WTC11 (cell line): ENCODE data around the gene EXD3. TPM values are rescaled to one million over a fixed set of nuclear protein-coding genes. Genes with fewer than 3 reads are reported as not detected.
A peak's percentile ranks its signal among the peaks of the same experiment; 100 is the strongest.

Experiments used
- ATAC-seq: fragments of 200-7000 bp; cut with Tn5 transposase; 2 replicates; pipeline ENCODE4 v1.10.0; 2021; ENCODE audit warnings: mild to moderate bottlenecking, moderate library complexity
- CTCF ChIA-PET: fragments of 300-600 bp; sonication (Branson Sonifier 250); formaldehyde crosslinking; loops from one replicate; lab custom pipeline; 2021; ENCODE audit warnings: antibody characterized with exemption; lab: Charles Lee
- POLR2A ChIA-PET: fragments of 350-600 bp; sonication (Branson Sonifier 250); formaldehyde crosslinking; loops from one replicate; lab custom pipeline; 2021; ENCODE audit warnings: antibody characterized with exemption; lab: Charles Lee
- DNase-seq: peaks from one replicate; pipeline ENCODE4 v3.0.0; 2021; ENCODE audit warnings: low spot score
- H3K27ac Mint-ChIP-seq: 2 replicates; pipeline ENCODE4 v1.8.0; 2021; ENCODE audit warnings: mixed read lengths
- H3K27me3 Mint-ChIP-seq: 2 replicates; pipeline ENCODE4 v1.8.0; 2021; ENCODE audit warnings: low read depth, mild to moderate bottlenecking, moderate library complexity, mixed read lengths
- H3K36me3 Mint-ChIP-seq: 2 replicates; pipeline ENCODE4 v1.8.0; 2021; ENCODE audit warnings: mixed read lengths
- H3K4me1 Mint-ChIP-seq: 2 replicates; pipeline ENCODE4 v1.8.0; 2022; ENCODE audit warnings: mixed read lengths
- H3K4me3 Mint-ChIP-seq: 2 replicates; pipeline ENCODE4 v1.8.0; 2021; ENCODE audit warnings: mild to moderate bottlenecking, moderate library complexity, mixed read lengths
- H3K9me3 Mint-ChIP-seq: 2 replicates; pipeline ENCODE4 v1.8.0; 2021; ENCODE audit warnings: mixed read lengths
- CREB1 ChIP-seq: sonication (generic); formaldehyde crosslinking; IDR thresholded peaks from 2 replicates; pipeline ENCODE4 v1.8.0; 2023; ENCODE audit warnings: mild to moderate bottlenecking, missing genetic modification reagents
- ETV6 ChIP-seq: sonication (generic); formaldehyde crosslinking; IDR thresholded peaks from 2 replicates; pipeline ENCODE4 v1.8.1; 2022; ENCODE audit warnings: mild to moderate bottlenecking, missing genetic modification reagents
- FOXJ3 ChIP-seq: sonication (generic); formaldehyde crosslinking; IDR thresholded peaks from 2 replicates; pipeline ENCODE4 v1.9.0; 2021; ENCODE audit warnings: missing genetic modification reagents, mild to moderate bottlenecking, borderline replicate concordance
- FOXK1 ChIP-seq: sonication (generic); formaldehyde crosslinking; IDR thresholded peaks from 2 replicates; pipeline ENCODE4 v1.8.0; 2022; ENCODE audit warnings: mild to moderate bottlenecking, moderate library complexity, missing genetic modification reagents
- GABPB1 ChIP-seq: sonication (generic); formaldehyde crosslinking; IDR thresholded peaks from 2 replicates; pipeline ENCODE4 v1.8.1; 2023; ENCODE audit warnings: mild to moderate bottlenecking, missing genetic modification reagents
- OVOL2 ChIP-seq: fragments of 250-450 bp; sonication (Bioruptor Pico); IDR thresholded peaks from 2 replicates; pipeline ENCODE4 v1.9.0; 2021; ENCODE audit warnings: mild to moderate bottlenecking, borderline replicate concordance
- PRRX2 ChIP-seq: fragments of 250-450 bp; sonication (Bioruptor Pico); IDR thresholded peaks from 2 replicates; pipeline ENCODE4 v1.8.0; 2021; ENCODE audit warnings: mild to moderate bottlenecking
- TEAD4 ChIP-seq: sonication (generic); formaldehyde crosslinking; IDR thresholded peaks from 2 replicates; pipeline ENCODE4 v1.8.0; 2022; ENCODE audit warnings: mild to moderate bottlenecking, missing genetic modification reagents
- TP53 ChIP-seq: sonication (generic); formaldehyde crosslinking; IDR thresholded peaks from 2 replicates; pipeline ENCODE4 v1.8.1; 2023; ENCODE audit warnings: mild to moderate bottlenecking, missing genetic modification reagents
- ZNF138 ChIP-seq: sonication (generic); formaldehyde crosslinking; conservative IDR thresholded peaks from 2 replicates; pipeline ENCODE4 v1.8.1; 2022; ENCODE audit warnings: mild to moderate bottlenecking, moderate library complexity, missing genetic modification reagents
- ZNF232 ChIP-seq: sonication (generic); formaldehyde crosslinking; IDR thresholded peaks from 2 replicates; pipeline ENCODE4 v1.8.0; 2022; ENCODE audit warnings: mild to moderate bottlenecking, missing genetic modification reagents
- ZNF396 ChIP-seq: fragments of 250-450 bp; sonication (Bioruptor Pico); IDR thresholded peaks from 2 replicates; pipeline ENCODE4 v1.8.0; 2021; ENCODE audit warnings: mild to moderate bottlenecking, moderate library complexity, borderline replicate concordance
- total RNA-seq: library from RNA; stranded (reverse); gene quantifications from 3 replicates; pipeline ENCODE4 v1.2.3, GENCODE V29; 2021
- TF ChIP-seq, protein P1 (sequence below): sonication (generic); formaldehyde crosslinking; IDR thresholded peaks from 2 replicates; pipeline ENCODE4 v1.8.1; 2022; ENCODE audit warnings: low read depth, mild to moderate bottlenecking, moderate library complexity, missing genetic modification reagents, borderline replicate concordance
- TF ChIP-seq, protein P2 (sequence below): sonication (generic); formaldehyde crosslinking; IDR thresholded peaks from 2 replicates; pipeline ENCODE4 v1.8.1; 2023; ENCODE audit warnings: mild to moderate bottlenecking, moderate library complexity, missing genetic modification reagents
- TF ChIP-seq, protein P3 (sequence below): sonication (generic); formaldehyde crosslinking; IDR thresholded peaks from 2 replicates; pipeline ENCODE4 v1.8.0; 2022; ENCODE audit warnings: mild to moderate bottlenecking, missing genetic modification reagents
- TF ChIP-seq, protein P4 (sequence below): sonication (generic); formaldehyde crosslinking; conservative IDR thresholded peaks from 2 replicates; pipeline ENCODE4 v1.8.1; 2023; ENCODE audit warnings: mild to moderate bottlenecking, low read depth, missing genetic modification reagents, moderate library complexity
- TF ChIP-seq, protein P5 (sequence below): sonication (generic); formaldehyde crosslinking; IDR thresholded peaks from 2 replicates; pipeline ENCODE4 v1.8.1; 2022; ENCODE audit warnings: mild to moderate bottlenecking, moderate library complexity, missing genetic modification reagents
- TF ChIP-seq, protein P6 (sequence below): sonication (generic); formaldehyde crosslinking; IDR thresholded peaks from 2 replicates; pipeline ENCODE4 v1.8.0; 2022; ENCODE audit warnings: mild to moderate bottlenecking, missing genetic modification reagents
- TF ChIP-seq, protein P7 (sequence below): fragments of 250-450 bp; sonication (Bioruptor Pico); IDR thresholded peaks from 2 replicates; pipeline ENCODE4 v1.9.0; 2021; ENCODE audit warnings: mild to moderate bottlenecking
- TF ChIP-seq, protein P8 (sequence below): sonication (generic); formaldehyde crosslinking; conservative IDR thresholded peaks from 2 replicates; pipeline ENCODE4 v1.8.1; 2022; ENCODE audit warnings: mild to moderate bottlenecking, missing genetic modification reagents

The EXD3 gene
- total RNA-seq, 1 experiment from 2014 or later = 21.2 TPM

DNA sequence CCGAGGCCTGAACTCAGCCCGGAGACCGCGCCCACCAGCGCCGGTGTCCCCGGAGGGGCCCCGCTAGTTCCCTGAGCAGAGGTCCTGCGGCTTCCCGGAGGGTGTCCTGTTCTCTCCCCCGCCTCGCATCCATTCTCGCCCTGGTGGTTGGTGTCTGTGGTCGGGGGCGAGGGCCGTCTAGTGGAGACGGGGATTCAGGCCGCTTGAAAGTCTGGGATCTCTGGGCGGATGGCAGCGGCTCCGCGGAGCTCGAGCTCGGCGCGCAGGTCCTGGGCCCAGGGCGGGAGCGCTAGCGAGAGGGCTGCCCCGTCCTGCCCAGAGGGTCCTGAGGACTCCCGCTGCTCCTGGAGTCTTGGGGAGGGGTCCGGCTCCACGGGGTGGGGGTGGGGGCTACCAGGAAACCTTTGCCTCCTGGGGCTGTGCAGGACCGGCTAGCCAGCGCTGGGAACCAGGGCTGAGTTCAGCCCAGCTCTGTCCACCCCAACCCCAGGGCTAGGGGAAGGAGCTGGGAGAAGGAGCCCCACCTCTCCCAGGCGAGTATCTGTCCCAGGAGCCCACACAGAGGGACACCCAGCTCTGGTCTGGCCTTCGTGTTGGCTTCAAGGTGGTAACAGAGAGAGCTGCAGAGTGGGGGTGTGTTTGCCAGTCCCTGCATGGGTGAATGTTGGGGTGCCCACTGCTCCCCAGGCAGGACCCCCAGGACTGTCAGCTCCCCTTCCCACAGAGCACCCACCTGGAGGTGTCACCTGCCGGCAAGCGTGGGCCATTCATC is 141.4 kb downstream of the EXD3 start:
- ChIA-PET CTCF (interaction anchor here (0.6 to 2.7 kb wide), 17 partner anchors 9 to 218 kb away, joined by 3 to 17 read pairs (median 4); partner anchors contain the start of genes EXD3, NOXA1, NRARP and TUBB4B), POLR2A (no interaction called here)
- H3K9me3 Mint-ChIP-seq = no peaks in the 10 kb centered on the region
- DNase-seq = peak; percentile 64
- ATAC-seq = peak; percentile 29
- H3K4me3 Mint-ChIP-seq = peak overlapping the region; percentile 68
- peaks cover 6% of the 10 kb centered on the region for H3K4me1 Mint-ChIP-seq
- H3K36me3 Mint-ChIP-seq = no peaks in the 10 kb centered on the region
- H3K27me3 Mint-ChIP-seq = peaks cover 21% of the 10 kb centered on the region
- TF ChIP-seq, protein P1, sequence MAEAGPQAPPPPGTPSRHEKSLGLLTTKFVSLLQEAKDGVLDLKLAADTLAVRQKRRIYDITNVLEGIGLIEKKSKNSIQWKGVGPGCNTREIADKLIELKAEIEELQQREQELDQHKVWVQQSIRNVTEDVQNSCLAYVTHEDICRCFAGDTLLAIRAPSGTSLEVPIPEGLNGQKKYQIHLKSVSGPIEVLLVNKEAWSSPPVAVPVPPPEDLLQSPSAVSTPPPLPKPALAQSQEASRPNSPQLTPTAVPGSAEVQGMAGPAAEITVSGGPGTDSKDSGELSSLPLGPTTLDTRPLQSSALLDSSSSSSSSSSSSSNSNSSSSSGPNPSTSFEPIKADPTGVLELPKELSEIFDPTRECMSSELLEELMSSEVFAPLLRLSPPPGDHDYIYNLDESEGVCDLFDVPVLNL = no peak
- TF ChIP-seq GABPB1 (CRISPR knock-in tag) = no peak
- 0 out of 2 replicates have a peak, but pooled peaks have one; percentile 13 for TF ChIP-seq TEAD4 (CRISPR knock-in tag)
- TF ChIP-seq, protein P2, sequence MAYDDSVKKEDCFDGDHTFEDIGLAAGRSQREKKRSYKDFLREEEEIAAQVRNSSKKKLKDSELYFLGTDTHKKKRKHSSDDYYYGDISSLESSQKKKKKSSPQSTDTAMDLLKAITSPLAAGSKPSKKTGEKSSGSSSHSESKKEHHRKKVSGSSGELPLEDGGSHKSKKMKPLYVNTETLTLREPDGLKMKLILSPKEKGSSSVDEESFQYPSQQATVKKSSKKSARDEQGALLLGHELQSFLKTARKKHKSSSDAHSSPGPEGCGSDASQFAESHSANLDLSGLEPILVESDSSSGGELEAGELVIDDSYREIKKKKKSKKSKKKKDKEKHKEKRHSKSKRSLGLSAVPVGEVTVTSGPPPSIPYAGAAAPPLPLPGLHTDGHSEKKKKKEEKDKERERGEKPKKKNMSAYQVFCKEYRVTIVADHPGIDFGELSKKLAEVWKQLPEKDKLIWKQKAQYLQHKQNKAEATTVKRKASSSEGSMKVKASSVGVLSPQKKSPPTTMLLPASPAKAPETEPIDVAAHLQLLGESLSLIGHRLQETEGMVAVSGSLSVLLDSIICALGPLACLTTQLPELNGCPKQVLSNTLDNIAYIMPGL (CRISPR knock-in tag) = 0 out of 2 replicates have a peak, but pooled peaks have one; percentile 21
- TF ChIP-seq, protein P3, sequence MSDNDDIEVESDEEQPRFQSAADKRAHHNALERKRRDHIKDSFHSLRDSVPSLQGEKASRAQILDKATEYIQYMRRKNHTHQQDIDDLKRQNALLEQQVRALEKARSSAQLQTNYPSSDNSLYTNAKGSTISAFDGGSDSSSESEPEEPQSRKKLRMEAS (CRISPR knock-in tag) = peak; percentile 58; the same call in 1 of the 2 replicates
- H3K27ac Mint-ChIP-seq = no peak overlapping the region

DNA sequence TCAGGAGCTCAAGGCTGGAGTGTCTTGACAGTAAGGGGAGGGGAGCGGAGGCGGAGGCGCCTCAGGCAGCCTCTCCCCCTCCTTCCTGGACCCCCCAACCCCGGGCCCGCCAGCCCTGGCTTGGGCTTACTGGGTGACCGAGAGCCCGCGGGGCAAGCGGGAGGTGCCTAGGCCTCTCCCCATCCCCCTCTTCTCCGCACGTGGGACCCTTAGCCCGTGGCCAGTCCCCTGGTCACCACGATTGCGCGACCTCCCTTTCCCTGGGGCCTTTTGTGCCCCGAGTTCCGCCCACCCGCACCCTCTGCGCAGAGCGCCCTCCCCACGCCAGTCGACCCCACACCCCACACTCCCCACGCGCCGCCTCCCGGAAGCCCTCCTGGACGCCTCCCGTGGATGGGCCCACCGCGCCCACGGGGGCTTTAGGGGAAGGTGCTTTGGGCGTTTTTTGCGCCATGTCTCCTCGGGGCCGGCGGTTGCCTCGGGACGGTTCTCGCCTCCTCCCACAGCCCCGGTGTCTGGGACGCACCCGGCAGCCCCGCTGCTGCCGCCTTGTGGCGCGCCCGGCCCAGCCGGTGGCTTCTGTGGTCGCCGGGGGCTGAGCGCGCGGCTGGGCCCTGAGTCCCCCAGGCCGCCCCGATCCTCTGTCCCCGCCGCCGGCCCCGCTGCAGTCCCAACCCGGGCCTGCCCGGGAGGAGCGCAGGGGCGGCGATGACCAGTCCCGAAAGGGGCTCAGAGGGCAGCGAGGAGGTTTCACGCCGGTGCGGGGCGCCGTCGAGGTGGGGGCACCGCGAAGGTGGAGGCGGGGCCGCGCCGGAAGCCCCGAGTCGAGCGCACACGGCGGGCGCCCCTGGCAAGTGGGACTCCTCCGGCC is 142.3 kb downstream of the EXD3 start:
- DNase-seq (peak; percentile 66), ATAC-seq (peak; percentile 45)
- no peak overlapping the region for H3K27ac Mint-ChIP-seq
- POLR2A ChIA-PET = no interaction called here
- peaks cover 9% of the 10 kb centered on the region for H3K4me1 Mint-ChIP-seq
- peak overlapping the region; percentile 68 for H3K4me3 Mint-ChIP-seq
- peaks cover 19% of the 10 kb centered on the region for H3K27me3 Mint-ChIP-seq
- H3K9me3 Mint-ChIP-seq = no peaks in the 10 kb centered on the region
- CTCF ChIA-PET = interaction anchor here (0.6 to 2.7 kb wide), 13 partner anchors 8 to 143 kb away, joined by 3 to 17 read pairs (median 5); partner anchors contain the start of genes EXD3, NOXA1 and NRARP
- H3K36me3 Mint-ChIP-seq = no peaks in the 10 kb centered on the region
- TF ChIP-seq, protein P3 (CRISPR knock-in tag) = peak; percentile 44; the same call in 1 of the 2 replicates
- TF ChIP-seq FOXK1 (CRISPR knock-in tag) (no peak), ETV6 (CRISPR knock-in tag) (peak; percentile 66; the same call in 1 of the 2 replicates), TP53 (CRISPR knock-in tag) (no peak), GABPB1 (CRISPR knock-in tag) (no peak), ZNF138 (CRISPR knock-in tag) (no peak), ZNF232 (CRISPR knock-in tag) (no peak), CREB1 (CRISPR knock-in tag) (no peak), FOXJ3 (CRISPR knock-in tag) (no peak), PRRX2 (CRISPR knock-in tag) (no peak), OVOL2 (CRISPR knock-in tag) (no peak), ZNF396 (CRISPR knock-in tag) (no peak)
- TF ChIP-seq, protein P4, sequence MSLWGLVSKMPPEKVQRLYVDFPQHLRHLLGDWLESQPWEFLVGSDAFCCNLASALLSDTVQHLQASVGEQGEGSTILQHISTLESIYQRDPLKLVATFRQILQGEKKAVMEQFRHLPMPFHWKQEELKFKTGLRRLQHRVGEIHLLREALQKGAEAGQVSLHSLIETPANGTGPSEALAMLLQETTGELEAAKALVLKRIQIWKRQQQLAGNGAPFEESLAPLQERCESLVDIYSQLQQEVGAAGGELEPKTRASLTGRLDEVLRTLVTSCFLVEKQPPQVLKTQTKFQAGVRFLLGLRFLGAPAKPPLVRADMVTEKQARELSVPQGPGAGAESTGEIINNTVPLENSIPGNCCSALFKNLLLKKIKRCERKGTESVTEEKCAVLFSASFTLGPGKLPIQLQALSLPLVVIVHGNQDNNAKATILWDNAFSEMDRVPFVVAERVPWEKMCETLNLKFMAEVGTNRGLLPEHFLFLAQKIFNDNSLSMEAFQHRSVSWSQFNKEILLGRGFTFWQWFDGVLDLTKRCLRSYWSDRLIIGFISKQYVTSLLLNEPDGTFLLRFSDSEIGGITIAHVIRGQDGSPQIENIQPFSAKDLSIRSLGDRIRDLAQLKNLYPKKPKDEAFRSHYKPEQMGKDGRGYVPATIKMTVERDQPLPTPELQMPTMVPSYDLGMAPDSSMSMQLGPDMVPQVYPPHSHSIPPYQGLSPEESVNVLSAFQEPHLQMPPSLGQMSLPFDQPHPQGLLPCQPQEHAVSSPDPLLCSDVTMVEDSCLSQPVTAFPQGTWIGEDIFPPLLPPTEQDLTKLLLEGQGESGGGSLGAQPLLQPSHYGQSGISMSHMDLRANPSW (CRISPR knock-in tag) = no peak
- TF ChIP-seq, protein P5, sequence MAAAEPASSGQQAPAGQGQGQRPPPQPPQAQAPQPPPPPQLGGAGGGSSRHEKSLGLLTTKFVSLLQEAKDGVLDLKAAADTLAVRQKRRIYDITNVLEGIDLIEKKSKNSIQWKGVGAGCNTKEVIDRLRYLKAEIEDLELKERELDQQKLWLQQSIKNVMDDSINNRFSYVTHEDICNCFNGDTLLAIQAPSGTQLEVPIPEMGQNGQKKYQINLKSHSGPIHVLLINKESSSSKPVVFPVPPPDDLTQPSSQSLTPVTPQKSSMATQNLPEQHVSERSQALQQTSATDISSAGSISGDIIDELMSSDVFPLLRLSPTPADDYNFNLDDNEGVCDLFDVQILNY (CRISPR knock-in tag) = 0 out of 2 replicates have a peak, but pooled peaks have one; percentile 42
- TF ChIP-seq, protein P6, sequence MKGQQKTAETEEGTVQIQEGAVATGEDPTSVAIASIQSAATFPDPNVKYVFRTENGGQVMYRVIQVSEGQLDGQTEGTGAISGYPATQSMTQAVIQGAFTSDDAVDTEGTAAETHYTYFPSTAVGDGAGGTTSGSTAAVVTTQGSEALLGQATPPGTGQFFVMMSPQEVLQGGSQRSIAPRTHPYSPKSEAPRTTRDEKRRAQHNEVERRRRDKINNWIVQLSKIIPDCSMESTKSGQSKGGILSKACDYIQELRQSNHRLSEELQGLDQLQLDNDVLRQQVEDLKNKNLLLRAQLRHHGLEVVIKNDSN = no peak
- TF ChIP-seq, protein P7, sequence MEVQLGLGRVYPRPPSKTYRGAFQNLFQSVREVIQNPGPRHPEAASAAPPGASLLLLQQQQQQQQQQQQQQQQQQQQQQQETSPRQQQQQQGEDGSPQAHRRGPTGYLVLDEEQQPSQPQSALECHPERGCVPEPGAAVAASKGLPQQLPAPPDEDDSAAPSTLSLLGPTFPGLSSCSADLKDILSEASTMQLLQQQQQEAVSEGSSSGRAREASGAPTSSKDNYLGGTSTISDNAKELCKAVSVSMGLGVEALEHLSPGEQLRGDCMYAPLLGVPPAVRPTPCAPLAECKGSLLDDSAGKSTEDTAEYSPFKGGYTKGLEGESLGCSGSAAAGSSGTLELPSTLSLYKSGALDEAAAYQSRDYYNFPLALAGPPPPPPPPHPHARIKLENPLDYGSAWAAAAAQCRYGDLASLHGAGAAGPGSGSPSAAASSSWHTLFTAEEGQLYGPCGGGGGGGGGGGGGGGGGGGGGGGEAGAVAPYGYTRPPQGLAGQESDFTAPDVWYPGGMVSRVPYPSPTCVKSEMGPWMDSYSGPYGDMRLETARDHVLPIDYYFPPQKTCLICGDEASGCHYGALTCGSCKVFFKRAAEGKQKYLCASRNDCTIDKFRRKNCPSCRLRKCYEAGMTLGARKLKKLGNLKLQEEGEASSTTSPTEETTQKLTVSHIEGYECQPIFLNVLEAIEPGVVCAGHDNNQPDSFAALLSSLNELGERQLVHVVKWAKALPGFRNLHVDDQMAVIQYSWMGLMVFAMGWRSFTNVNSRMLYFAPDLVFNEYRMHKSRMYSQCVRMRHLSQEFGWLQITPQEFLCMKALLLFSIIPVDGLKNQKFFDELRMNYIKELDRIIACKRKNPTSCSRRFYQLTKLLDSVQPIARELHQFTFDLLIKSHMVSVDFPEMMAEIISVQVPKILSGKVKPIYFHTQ (CRISPR knock-in tag) = no peak
- TF ChIP-seq, protein P8, sequence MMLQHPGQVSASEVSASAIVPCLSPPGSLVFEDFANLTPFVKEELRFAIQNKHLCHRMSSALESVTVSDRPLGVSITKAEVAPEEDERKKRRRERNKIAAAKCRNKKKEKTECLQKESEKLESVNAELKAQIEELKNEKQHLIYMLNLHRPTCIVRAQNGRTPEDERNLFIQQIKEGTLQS (CRISPR knock-in tag) = no peak
